SHP77 (cell line): Measurements from ENCODE around the gene RIPOR3.
"Not testable (repeated sequence)": the region's sequence is repeated elsewhere in the genome, so short reads cannot be mapped to it uniquely, and the experiment has no call there.

Experiments used
- DNase-seq, 2 experiments: peaks; one replicate each; lab custom pipeline; 2025; lab: John Stamatoyannopoulos, UW

RIPOR3 gene

GRCh38 chr20:50632701-50633100, 58.6 kb downstream of the RIPOR3 start:
- DNase-seq: no peak

- no peak for DNase-seq
Measured at GRCh38 chr20:50632236-50632635, 59.1 kb downstream of the RIPOR3 start.

- no peak for DNase-seq
Measured at GRCh38 chr20:50630578-50631263, 60.6 kb downstream of the RIPOR3 start.

GRCh38 chr20:50629670-50630045, 61.7 kb downstream of the RIPOR3 start:
- no peak for DNase-seq

- DNase-seq: no peak
Measured at GRCh38 chr20:50628853-50629669, 62.3 kb downstream of the RIPOR3 start.

GRCh38 chr20:50628332-50628731, 63.0 kb downstream of the RIPOR3 start:
- peak; percentile 48 to 66 for DNase-seq

- no peak for DNase-seq
Measured at GRCh38 chr20:50627747-50628146, 63.6 kb downstream of the RIPOR3 start.

- DNase-seq: peak; percentile 53 to 60
Measured at GRCh38 chr20:50625986-50626677, 65.2 kb downstream of the RIPOR3 start.

- peak; percentile 41 to 65 for DNase-seq
Measured at GRCh38 chr20:50624351-50625016, 66.9 kb downstream of the RIPOR3 start.

- no peak for DNase-seq
Measured at GRCh38 chr20:50621068-50621665, 70.2 kb downstream of the RIPOR3 start.

- not testable (repeated sequence) for DNase-seq
Measured at GRCh38 chr20:50620459-50620858, 70.9 kb downstream of the RIPOR3 start.

- no peak for DNase-seq
Measured at GRCh38 chr20:50618537-50618936, 72.8 kb downstream of the RIPOR3 start.

GRCh38 chr20:50617022-50617421, 74.3 kb downstream of the RIPOR3 start:
- DNase-seq: no peak

GRCh38 chr20:50615407-50615806, 75.9 kb downstream of the RIPOR3 start:
- DNase-seq: no peak

- DNase-seq: no peak
Measured at GRCh38 chr20:50613438-50614169, 77.7 kb downstream of the RIPOR3 start.

- no peak for DNase-seq
Measured at GRCh38 chr20:50611128-50611810, 80.1 kb downstream of the RIPOR3 start.

- DNase-seq: no peak
Measured at GRCh38 chr20:50610212-50610718, 81.1 kb downstream of the RIPOR3 start.

GRCh38 chr20:50609438-50609989, 81.8 kb downstream of the RIPOR3 start:
- no peak for DNase-seq

GRCh38 chr20:50608750-50609104, 82.6 kb downstream of the RIPOR3 start:
- no peak for DNase-seq
